Panc1 (cell line): Measurements from ENCODE around the gene ELMOD3. TPM values are rescaled to one million over a fixed set of nuclear protein-coding genes. Genes with fewer than 3 reads are reported as not detected.
"Not testable (repeated sequence)": the region's sequence is repeated elsewhere in the genome, so short reads cannot be mapped to it uniquely, and the experiment has no call there.

Experiments used
- ATAC-seq: fragments of 200-7000 bp; cut with Tn5 transposase; 2 replicates; pipeline ENCODE4 v1.9.1; 2020; ENCODE audit warnings: mild to moderate bottlenecking, moderate library complexity
- BruUV-seq: library from RNA; stranded (reverse); fragments of 400-500 nt; replicated peaks from 2 replicates; lab custom pipeline; 2021; lab: Mats Ljungman, UMichigan
- CTCF ChIA-PET: fragments of 300-600 bp; sonication (Branson Sonifier 250); formaldehyde crosslinking; loops from one replicate; lab custom pipeline; 2022; ENCODE audit warnings: antibody characterized with exemption; lab: Charles Lee
- POLR2A ChIA-PET: fragments of 300-600 bp; sonication (Branson Sonifier 250); formaldehyde crosslinking; loops from one replicate; lab custom pipeline; 2022; ENCODE audit warnings: antibody characterized with exemption; lab: Charles Lee
- DNase-seq: peaks from one replicate; pipeline ENCODE4 v3.0.0-alpha.2; 2010; ENCODE audit warnings: low read depth, low spot score
- H3K27ac ChIP-seq: 2 replicates; pipeline ENCODE4 v1.5.1; 2011; ENCODE audit warnings: mild to moderate bottlenecking, low read length, inconsistent platforms
- H3K27me3 ChIP-seq: fragments of 200-500 bp; sonication (Bioruptor generic); 2 replicates; pipeline ENCODE4 v1.6.0; 2014; ENCODE audit warnings: low read length, inconsistent platforms; ENCODE audit not compliant: control insufficient read depth, insufficient read depth
- H3K36me3 ChIP-seq: fragments of 200-500 bp; sonication (Bioruptor generic); 2 replicates; pipeline ENCODE4 v1.5.1; 2014; ENCODE audit warnings: inconsistent platforms, mild to moderate bottlenecking, low read length, moderate library complexity; ENCODE audit not compliant: control insufficient read depth, insufficient read depth
- H3K4me1 ChIP-seq: 2 replicates; pipeline ENCODE4 v1.5.1; 2011; ENCODE audit warnings: inconsistent platforms, mild to moderate bottlenecking, low read length, moderate library complexity; ENCODE audit not compliant: control insufficient read depth, insufficient read depth
- H3K4me3 ChIP-seq, 2 experiments: 2 replicates each; pipeline ENCODE4 v1.5.1; 2011 to 2012; ENCODE audit warnings: low read depth in 2 of 2, low read length in 2 of 2, mild to moderate bottlenecking in 2 of 2, inconsistent platforms in 1 of 2, moderate library complexity in 1 of 2
- H3K9me3 ChIP-seq: fragments of 200-500 bp; sonication (Bioruptor generic); 2 replicates; pipeline ENCODE4 v1.5.1; 2014; ENCODE audit warnings: low read depth, mild to moderate bottlenecking, inconsistent platforms, low read length, moderate library complexity; ENCODE audit not compliant: control insufficient read depth, insufficient read depth
- POLR2AphosphoS5 ChIP-seq: IDR thresholded peaks from 2 replicates; pipeline ENCODE4 v1.6.1; 2012; ENCODE audit warnings: mild to moderate bottlenecking, low read depth, low read length, moderate library complexity
- SIN3A ChIP-seq: IDR thresholded peaks from 2 replicates; pipeline ENCODE4 v1.6.1; 2012; ENCODE audit warnings: low read depth, mild to moderate bottlenecking, low read length, moderate library complexity, borderline replicate concordance; ENCODE audit not compliant: insufficient read depth
- TCF7L2 ChIP-seq: IDR thresholded peaks from 2 replicates; pipeline ENCODE4 v1.6.1; 2011; ENCODE audit warnings: mild to moderate bottlenecking, low read depth, low read length, inconsistent platforms
- in situ Hi-C: cut with HindIII; loops from 2 replicates; pipeline ENCODE4 v1.10.0; 2016; ENCODE audit warnings: low sequenced_read_pairs, low pct_unique_long_range_greater_than_20kb
- intact Hi-C: fragments of 100-400 bp; cut with micrococcal nuclease; formaldehyde crosslinking; loops from one replicate; pipeline ENCODE4 v1.10.0; 2022; ENCODE audit not compliant: unreplicated experiment
- total RNA-seq: library from RNA; stranded (reverse); gene quantifications from one replicate; pipeline ENCODE4 v1.2.1, GENCODE V29; 2021; ENCODE audit not compliant: unreplicated experiment
- TF ChIP-seq, protein P1 (sequence below): fragments of 450-650 bp; IDR thresholded peaks from 2 replicates; pipeline ENCODE4 v1.5.1; 2017; ENCODE audit warnings: mild to moderate bottlenecking
- TF ChIP-seq, protein P2 (sequence below), 2 experiments: IDR thresholded peaks; 2 replicates each; pipeline ENCODE4 v1.6.1; 2011 to 2012; ENCODE audit warnings: low read depth in 2 of 2, control low read depth in 1 of 2, low read length in 1 of 2, mild to moderate bottlenecking in 1 of 2, moderate library complexity in 1 of 2; ENCODE audit not compliant: insufficient read depth in 1 of 2

Gene ELMOD3
- total RNA-seq, 1 experiment from 2014 or later: 14.8 TPM

DNA sequence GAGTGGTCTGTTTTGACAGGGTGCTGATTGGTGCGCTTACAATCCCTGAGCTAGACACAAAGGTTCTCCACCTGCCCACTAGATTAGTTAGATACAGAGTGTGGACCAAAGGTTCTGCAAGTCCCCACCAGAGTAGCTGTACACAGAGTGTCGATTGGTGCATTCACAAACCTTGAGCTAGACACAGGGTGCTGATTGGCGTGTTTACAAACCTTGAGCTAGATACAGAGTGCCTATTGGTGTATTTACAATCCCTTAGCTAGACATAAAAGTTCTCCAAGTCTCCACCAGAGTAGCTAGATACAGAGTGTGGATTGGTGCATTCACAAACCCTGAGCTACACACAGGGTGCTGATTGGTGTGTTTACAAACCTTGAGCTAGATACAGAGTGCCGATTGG is 20.7 kb upstream of the ELMOD3 start:
- H3K36me3 ChIP-seq, in situ Hi-C loops, intact Hi-C loops, H3K27me3 ChIP-seq, H3K4me3 ChIP-seq, H3K9me3 ChIP-seq, ATAC-seq, BruUV-seq, H3K27ac ChIP-seq, CTCF ChIA-PET, H3K4me1 ChIP-seq, DNase-seq: not testable (repeated sequence)
- POLR2A ChIA-PET: interaction anchor here (0.6 kb wide), 1 partner anchor 41 kb away, joined by 3 read pairs; no protein-coding TSS in a partner anchor

- CTCF ChIA-PET: no interaction called here
- Histone ChIP-seq H3K4me3 (no peak overlapping the region), H3K27ac (no peak overlapping the region)
Measured at GRCh38 chr2:85334928-85335327, 19.6 kb upstream of the ELMOD3 start.

More at GRCh38 chr2:85334928-85335327, 19.6 kb upstream of the ELMOD3 start:
- Histone ChIP-seq H3K9me3 (no peaks in the 10 kb centered on the region), H3K4me1 (no peaks in the 10 kb centered on the region), H3K36me3 (no peaks in the 10 kb centered on the region), H3K27me3 (no peaks in the 10 kb centered on the region)
- POLR2A ChIA-PET: no interaction called here
- DNase-seq: no peak
- intact Hi-C loops: no loop called here
- in situ Hi-C loops: no loop called here
- no peak for ATAC-seq
- no peak for TF ChIP-seq TCF7L2
- TF ChIP-seq POLR2AphosphoS5: no peak
- TF ChIP-seq, protein P1, sequence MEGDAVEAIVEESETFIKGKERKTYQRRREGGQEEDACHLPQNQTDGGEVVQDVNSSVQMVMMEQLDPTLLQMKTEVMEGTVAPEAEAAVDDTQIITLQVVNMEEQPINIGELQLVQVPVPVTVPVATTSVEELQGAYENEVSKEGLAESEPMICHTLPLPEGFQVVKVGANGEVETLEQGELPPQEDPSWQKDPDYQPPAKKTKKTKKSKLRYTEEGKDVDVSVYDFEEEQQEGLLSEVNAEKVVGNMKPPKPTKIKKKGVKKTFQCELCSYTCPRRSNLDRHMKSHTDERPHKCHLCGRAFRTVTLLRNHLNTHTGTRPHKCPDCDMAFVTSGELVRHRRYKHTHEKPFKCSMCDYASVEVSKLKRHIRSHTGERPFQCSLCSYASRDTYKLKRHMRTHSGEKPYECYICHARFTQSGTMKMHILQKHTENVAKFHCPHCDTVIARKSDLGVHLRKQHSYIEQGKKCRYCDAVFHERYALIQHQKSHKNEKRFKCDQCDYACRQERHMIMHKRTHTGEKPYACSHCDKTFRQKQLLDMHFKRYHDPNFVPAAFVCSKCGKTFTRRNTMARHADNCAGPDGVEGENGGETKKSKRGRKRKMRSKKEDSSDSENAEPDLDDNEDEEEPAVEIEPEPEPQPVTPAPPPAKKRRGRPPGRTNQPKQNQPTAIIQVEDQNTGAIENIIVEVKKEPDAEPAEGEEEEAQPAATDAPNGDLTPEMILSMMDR: no peak
- TF ChIP-seq SIN3A: no peak
- TF ChIP-seq, protein P2, sequence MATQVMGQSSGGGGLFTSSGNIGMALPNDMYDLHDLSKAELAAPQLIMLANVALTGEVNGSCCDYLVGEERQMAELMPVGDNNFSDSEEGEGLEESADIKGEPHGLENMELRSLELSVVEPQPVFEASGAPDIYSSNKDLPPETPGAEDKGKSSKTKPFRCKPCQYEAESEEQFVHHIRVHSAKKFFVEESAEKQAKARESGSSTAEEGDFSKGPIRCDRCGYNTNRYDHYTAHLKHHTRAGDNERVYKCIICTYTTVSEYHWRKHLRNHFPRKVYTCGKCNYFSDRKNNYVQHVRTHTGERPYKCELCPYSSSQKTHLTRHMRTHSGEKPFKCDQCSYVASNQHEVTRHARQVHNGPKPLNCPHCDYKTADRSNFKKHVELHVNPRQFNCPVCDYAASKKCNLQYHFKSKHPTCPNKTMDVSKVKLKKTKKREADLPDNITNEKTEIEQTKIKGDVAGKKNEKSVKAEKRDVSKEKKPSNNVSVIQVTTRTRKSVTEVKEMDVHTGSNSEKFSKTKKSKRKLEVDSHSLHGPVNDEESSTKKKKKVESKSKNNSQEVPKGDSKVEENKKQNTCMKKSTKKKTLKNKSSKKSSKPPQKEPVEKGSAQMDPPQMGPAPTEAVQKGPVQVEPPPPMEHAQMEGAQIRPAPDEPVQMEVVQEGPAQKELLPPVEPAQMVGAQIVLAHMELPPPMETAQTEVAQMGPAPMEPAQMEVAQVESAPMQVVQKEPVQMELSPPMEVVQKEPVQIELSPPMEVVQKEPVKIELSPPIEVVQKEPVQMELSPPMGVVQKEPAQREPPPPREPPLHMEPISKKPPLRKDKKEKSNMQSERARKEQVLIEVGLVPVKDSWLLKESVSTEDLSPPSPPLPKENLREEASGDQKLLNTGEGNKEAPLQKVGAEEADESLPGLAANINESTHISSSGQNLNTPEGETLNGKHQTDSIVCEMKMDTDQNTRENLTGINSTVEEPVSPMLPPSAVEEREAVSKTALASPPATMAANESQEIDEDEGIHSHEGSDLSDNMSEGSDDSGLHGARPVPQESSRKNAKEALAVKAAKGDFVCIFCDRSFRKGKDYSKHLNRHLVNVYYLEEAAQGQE (IDR thresholded peaks at IDR 0.05; ENCODE audit: insufficient read depth in 1 of 2, low read depth in 2 of 2, low read length in 1 of 2): no peak
- no TSS peak for BruUV-seq
